ENCODE results near the gene RLN3. TPM values are rescaled to one million over a fixed set of nuclear protein-coding genes. Genes with fewer than 3 reads are reported as not detected.

Gene RLN3
- total and polyA plus RNA-seq, 10 of the 15 experiments (the other 5 are each of a cell fraction or from before 2014, with no cell fraction given), result not detected

GRCh38 chr19:14028901-14029300, 953 bp downstream of the RLN3 start (continued):
- no peak for TF ChIP-seq MLLT1 (IDR thresholded peaks at IDR 0.05)
- no peak for TF ChIP-seq PBX3 (IDR thresholded peaks at IDR 0.05; ENCODE audit: insufficient replicate concordance, low read depth, low read length)
- no peak for TF ChIP-seq IKZF2 (IDR thresholded peaks at IDR 0.05)
- no peak for TF ChIP-seq YBX1 (IDR thresholded peaks at IDR 0.05)
- TF ChIP-seq CUX1 (IDR thresholded peaks at IDR 0.05; ENCODE audit: insufficient replicate concordance, low read depth, low read length), result no peak
- no peak for TF ChIP-seq ZNF274 (IDR thresholded peaks at IDR 0.05; ENCODE audit: insufficient read depth, insufficient read length)
- no peak for TF ChIP-seq MEF2B (IDR thresholded peaks at IDR 0.05; ENCODE audit: partially characterized antibody, poor library complexity, severe bottlenecking)
- no peak for TF ChIP-seq ZBTB11 (CRISPR knock-in tag; IDR thresholded peaks at IDR 0.05)
